ENCODE data around the gene NGLY1.

The NGLY1 gene

DNA sequence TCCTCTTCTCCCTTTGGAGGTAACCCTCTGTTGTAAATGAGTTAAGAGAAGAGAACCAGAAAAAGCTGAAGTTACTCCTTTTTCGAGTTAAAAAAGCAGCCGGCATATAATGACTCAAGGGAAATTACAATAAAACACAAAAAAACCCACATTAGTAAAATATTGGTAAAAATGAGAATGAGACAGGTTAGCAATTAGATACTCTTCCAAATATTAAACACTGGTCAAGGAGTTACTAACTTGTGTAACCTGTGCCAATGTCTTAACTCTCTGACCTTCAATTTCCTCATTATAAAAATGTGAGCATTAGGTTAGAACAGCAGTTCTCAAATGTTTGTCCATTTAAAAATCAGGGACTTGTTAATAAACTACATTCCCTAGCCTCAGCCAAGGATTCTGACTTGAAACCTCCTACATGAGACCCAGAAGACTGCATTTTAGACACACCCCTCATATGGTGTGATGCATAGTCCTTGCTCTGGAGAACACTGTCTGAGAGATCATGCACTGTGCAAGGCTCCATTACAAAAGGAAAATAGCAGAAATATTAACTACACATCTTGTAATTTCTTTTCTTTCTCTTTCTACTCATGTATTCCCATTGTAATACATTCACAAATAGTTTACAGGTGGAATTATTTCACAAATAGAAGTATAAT, 75.8 kb downstream of the NGLY1 start:
- no peak for DNase-seq

DNA sequence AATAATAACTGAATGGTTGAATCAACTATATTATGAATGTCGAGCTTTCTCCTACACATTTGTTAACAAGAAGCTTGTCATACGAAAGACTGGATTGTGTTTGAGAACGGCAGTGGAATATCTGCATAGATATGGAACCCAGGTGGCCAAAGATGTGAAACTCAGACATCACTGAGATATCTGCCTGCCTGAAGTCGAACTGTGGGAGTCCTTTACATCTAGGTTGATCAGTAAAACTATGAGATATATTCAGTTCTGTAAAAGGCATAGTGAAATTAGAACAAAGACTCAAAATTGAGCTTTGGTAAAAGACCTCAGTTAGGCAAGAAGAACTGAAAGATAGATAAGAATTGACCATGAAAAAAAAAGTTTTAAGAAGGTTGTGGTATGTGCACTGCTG, 77.0 kb downstream of the NGLY1 start:
- DNase-seq, result no peak

DNA sequence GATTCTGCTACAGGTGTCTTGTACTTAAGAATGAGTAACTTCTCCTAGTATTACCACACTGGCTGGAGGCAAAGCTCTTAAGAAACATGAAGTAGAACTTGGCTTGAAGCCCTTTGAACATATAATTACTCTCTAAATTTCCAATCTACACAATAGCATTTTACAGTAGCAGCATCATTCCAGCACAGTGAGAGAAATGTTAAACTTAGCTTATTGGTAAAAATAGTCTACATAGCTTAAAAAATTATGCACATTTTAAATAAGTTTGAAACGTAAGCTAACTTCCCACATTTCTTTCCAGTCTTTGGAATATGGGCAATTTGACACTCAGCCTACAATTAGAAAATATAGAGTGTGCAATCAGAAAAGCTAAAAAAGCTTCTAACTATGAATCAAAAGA, 85.7 kb downstream of the NGLY1 start:
- no peak for DNase-seq

DNA sequence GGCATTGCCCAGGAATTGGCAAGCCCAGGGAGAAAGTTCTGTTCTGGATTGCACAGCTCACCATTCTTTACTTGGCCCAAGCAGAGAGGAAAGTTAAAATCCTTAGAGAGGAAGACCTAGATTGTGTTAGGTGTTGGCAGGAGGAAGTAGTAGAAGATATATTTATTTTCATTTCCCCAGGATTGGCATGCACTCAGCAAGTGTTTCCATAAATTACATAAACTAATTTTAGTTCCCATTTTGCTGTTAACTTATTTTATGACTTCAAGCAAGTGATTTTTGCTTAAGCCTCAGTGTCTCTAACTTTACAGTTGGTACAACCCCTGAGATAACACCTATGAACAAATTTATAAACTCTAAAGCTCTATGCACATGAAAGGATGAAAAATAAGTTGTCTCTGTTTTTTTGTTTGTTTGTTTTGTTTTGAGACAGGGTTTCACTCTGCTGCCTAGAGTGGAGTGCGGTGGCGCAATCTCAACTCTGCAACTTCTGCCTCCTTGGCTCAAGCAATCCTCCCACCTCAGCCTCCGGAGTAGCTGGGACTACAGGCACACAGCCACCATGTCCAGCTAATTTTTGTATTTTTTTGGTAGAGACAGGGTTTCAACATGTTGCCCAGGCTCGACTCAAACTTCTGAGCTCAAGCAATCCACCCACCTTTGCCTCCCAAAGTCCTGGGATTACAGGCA, 87.4 kb downstream of the NGLY1 start:
- no peak for DNase-seq

DNA sequence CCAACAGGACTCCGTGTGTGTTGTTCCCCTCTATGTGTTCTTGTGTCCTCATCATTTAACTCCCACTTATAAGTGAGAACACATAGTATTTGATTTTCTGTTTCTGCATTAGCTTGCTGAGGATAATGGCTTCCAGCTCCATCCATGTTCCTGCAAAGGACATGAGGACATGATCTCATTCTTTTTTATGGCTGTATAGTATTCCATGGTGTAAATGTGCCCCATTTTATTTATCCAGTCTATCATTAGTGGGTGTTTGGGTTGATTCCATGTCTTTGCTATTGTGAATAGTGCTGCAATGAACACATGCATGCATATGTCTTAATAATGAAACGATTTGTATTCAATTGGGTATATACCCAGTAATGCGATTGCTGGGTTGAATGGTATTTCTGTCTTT, 90.0 kb downstream of the NGLY1 start:
- DNase-seq, result no peak

DNA sequence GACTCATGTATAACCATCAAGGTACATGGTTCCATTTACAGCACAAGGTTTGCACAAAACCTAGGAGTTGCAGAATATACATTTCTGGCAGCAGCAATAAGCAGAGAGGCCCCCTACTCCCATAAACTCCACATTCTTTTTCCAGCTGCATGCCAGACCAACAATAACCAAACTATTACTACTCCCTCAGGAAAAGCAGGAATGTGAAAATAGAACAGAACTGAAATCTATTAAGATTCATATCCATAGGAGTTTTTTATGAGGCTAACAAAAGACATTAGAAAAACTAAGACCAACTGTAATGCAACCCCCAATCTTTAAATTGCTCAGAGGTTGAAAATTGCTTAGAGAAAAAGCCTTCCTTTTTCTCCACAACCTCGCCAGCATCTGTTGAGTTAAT, 90.9 kb downstream of the NGLY1 start:
- no peak for DNase-seq

DNA sequence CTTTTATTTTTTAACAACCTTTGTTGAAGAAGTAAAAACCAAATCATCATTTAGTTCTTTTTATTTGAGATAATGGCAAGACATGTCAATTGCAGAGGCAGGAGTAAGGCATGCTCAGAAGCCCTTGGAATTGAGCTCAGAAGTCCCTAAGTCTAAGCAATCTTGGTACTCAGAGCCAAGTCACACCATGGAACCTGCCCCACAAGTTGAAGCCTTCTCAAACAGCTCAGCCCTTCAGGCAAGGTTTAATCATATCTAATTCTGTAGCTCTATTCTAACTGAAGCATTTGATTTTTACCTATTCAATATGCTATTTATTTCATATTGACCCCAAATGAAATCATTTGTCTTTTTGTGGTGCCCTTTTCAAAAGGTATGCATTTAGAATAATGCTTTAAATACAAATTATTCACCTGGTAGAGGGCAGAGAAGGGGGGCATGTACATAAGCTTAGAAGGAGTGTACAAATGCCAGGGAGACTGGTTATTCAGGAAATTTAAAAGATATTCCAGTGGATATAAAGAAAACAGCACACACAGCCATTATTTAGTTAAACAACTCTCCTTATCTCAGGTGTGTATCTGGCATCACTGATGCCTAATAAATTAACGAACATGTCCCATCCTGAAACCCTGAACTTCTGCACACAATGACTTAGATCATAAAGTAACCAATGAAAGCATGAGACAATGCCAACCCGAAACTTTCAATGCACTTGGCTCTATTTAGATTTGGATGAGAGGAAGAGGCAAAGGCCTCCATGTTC, 92.3 kb downstream of the NGLY1 start:
- DNase-seq, result no peak

DNA sequence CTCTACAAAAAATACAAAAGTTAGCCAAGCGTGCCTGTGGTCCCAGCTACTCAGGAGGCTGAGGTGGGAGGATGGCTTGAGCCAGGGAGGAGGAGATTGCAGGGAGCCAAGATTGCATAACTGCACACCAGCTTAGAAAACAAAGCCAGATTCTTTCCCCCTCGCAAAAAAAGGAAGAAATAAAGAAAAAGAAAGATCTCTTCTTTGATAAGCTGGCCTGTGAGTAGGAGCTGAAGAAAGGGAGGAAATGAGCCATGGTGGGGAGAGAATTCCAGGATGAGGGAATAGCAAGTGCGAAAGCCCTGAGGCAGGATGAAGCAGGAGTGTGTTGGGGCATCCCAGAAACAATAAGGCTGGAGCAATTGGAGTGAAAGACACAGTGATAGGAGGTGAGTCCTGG, 94.0 kb downstream of the NGLY1 start:
- DNase-seq, result no peak

DNA sequence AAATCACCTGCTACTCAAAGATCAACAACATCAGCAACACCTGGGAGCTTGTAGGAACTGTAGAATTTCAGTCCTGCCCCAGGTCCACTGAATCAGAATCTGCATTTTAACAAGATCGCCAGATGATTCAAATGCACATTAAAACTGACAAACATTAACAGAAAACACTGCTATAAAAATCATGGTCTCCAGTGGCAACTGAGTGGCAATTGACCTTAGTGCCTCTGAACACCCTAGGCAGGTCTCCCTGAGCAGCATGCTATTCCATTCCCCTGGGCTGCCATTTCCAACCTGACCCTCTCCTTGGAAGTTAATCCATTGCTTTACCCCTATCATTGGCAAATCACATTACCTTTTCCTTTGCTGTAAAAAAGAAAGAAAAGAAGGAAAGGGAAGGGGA, 95.5 kb downstream of the NGLY1 start:
- DNase-seq, result no peak

DNA sequence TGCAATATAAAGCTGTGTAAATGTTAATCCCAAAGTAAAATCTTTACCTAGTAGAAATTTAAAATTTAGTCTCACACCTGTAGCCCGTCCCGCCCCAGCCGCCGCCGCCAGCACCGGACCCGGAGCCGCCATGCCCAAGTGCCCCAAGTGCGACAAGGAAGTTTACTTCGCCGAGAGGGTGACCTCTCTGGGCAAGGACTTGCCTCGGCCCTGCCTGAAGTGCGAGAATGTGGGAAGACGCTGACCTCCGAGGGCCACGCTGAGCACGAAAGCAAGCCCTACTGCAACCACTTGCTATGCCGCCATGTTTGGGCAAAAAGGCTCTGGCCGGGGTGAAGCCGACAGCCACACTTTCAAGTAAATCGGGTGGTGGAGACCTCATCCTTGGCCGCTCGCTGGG, 96.5 kb downstream of the NGLY1 start:
- no peak for DNase-seq

DNA sequence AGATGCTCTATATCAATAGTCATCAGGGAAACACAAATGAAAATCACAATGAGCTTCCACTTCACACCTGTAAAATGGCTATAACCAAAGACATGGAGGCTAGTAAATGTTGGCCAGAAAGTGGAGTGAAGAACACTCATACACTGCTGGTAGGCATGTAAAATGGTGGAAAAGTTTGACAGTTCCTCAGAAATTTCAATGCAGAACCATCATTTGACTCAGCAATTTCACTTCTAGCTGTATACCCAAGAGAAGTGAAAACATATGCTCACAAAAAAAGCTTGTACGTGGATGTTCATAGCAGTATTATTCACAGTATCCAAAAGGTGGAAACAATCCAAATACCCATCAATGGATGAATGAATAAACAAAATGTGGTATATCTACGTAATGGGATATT, 99.4 kb downstream of the NGLY1 start:
- DNase-seq, result no peak

DNA sequence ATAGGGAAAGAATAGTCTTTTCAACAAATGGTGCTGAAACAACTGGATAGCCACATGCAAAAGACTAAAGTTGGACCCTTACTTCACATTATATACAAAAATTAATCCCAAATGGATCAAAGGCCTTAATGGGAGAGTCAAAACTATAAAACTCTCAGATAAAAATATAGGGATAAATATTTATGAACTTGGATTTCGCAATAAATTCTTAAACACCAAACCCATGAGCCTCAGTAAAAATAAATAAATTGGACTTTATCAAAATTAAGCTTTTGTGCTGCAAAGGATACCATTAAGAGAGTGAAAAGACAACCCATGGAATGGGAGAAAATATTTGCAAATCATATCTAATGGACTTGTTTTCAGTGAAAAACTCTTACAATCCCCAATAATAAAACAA, 99.8 kb downstream of the NGLY1 start:
- no peak for DNase-seq

DNA sequence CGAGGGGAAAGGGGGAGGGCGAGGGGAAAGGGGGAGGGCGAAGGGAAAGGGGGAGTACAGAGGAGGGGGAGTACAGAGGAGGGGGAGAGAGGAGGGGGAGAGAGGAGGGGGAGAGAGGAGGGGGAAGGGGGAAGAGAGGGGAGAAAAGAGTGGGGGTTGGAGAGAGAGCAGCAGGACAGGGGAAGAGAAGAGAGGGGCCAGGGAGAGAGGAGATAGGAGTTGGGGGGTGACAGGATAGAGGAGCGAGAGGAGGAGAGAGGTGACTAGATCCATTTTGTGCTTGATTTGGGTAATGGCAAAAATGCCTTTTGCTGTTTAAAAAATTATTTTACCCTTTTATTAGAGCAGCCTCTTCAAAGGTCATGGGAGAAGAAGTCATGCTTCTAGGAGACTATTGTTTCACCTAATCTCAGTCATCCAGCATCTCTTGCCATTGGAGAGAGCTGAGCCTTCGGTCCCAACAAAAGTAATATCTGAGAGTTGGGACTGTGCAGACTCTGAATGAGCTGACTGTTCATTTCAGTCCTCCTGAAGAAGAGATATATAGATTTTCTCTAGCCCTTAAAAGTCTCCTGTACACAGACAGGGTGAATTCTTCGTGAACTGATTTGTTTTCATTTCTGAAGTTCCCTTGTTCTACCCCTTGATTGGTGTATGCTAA, 103.5 kb downstream of the NGLY1 start:
- DNase-seq, result no peak

DNA sequence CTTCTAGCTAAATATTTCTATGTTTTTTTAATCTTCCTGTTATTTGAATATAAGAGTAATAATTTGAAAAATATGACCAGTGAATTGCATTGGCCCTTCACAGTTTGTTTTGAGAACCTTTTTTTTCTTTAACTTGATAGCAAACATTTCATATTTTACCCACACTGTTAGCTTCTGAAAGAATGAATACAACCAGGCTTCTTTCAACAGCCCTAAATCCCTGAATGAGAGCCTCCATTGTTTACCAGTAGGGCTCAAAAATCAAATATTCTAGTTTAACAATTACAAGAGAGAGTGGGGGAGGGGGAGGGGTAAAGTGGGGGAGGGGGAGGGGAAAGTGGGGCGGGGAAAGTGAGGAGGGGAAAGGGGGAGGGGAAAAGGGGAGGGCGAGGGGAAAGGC, 104.1 kb downstream of the NGLY1 start:
- DNase-seq, result no peak

DNA sequence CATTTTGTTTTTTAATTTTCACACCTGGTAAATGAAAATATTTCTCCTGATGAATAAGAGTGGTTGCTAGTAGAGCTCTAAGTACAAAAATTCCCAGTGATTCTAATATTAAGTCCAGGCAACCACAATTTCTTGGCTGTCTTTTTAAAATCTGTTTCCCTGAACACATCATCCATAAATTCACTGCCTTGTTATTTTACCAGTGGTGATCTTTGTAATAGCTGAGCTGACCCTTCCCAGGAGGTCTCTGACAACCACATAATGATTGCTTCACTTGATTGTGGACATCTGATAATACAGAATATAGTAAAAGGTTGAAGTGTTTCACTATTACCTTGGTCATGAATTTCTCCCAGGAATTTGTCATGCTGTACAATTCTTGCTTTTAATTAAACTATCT, 104.7 kb downstream of the NGLY1 start:
- DNase-seq, result no peak

DNA sequence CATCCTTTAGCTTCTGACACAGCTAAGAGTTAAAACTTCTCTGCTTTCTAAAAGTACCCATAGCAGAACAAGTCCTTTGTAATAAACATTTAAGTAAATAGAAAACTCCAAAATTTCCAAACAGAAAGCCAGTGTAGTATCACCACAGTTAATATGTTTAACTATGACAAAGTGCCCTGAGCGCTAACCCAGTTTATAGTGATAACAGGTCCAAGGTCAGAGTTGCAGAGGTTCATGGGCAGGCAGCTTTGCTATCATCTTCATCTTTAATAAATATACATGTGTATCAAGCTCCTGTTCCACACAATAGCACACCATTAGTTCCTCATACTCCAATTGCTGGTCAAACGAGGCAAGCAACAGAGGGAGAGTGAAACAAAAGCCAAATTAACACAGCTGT, 106.1 kb downstream of the NGLY1 start:
- no peak for DNase-seq

DNA sequence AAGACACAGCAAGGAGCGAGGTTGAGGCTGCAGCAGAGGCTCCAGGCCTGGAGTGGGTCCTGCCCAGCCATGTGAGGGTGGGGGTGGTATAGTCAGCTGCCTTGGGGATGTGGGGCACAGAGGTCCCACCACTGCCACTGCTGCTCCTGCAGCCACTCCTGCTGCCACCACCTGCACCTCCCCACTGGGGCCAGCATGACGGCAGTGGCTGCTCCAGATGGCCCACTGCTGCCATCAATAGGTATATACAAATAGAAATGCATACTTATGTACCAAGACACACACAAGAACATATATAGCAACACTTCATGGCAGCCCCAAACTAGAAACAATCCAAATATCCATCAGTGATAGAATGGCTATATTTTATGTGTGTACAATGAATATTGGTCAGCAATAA, 108.6 kb downstream of the NGLY1 start:
- DNase-seq, result no peak

DNA sequence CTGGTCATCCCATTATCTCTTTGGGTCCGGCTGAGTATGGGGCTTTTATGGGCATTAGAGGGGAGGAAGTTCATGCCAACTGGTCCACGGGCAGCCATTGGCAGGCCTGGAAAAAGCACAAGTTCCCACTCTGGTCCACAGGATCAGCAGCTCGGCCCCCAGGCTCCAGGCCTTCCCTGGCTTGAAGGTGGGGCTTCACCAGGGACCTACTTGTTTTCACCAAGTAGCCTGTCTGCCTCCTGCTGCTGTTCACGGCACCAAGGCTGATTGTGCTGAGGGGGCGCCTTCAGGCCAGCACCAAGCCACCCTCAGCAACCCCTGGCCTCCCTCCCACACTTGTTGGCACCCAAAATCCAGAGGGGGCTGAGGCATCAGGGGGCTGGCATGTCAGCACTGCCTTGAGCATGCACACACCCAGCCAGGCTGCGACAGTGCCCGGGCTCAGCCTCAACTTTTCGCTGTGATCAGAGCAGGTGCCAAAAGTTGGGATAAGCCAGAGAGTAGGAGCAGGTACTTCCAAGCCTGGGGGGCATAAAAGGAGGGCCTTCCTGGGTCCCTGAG, 109.4 kb downstream of the NGLY1 start:
- no peak for DNase-seq
